Measurements from ENCODE around the gene PSMD3.

GRCh38 chr17:39972271-39972670 is 8.3 kb upstream of the PSMD3 start:
- TF ChIP-seq TBP (optimal IDR thresholded peaks at IDR 0.05; ENCODE audit: low read depth, low read length) (no peak), CTCF (IDR thresholded peaks at IDR 0.05 in 2 of 3, conservative IDR thresholded peaks at IDR 0.05 in 1 of 3; ENCODE audit: insufficient read depth in 2 of 3, low read depth in 1 of 3, low read length in 3 of 3) (no peak), ZZZ3 (IDR thresholded peaks at IDR 0.05) (no peak)

Measured in K562 (cell line).